ENCODE data around the gene SORD. TPM values are rescaled to one million over a fixed set of nuclear protein-coding genes. Genes with fewer than 3 reads are reported as not detected.
A peak's percentile ranks its signal among the peaks of the same experiment; 100 is the strongest.

Gene SORD
- total and polyA plus RNA-seq, 7 donors: 3.3 to 26.9 (median 10.0) TPM

GRCh38 chr15:45117308-45118130, 94.5 kb downstream of the SORD start:
- H3K4me3 ChIP-seq: peak overlapping the region in 3 of 4 donors; percentile 3 to 37 (median 32)
- peaks cover 47 to 82% (median 62%) of the 10 kb centered on the region in 3 donors for H3K27me3 ChIP-seq
- 35 to 55% methylated on average over 33 of the region's 33 CpGs for WGBS, 2 donors
- no peak overlapping the region for H3K27ac ChIP-seq
- H3K36me3 ChIP-seq: no peaks in the 10 kb centered on the region
- intact Hi-C loops (cut with DNase I): no loop called here
- TF ChIP-seq POLR2A (IDR thresholded peaks at IDR 0.05) (no peak), CTCF (IDR thresholded peaks at IDR 0.05) (no peak)
- DNase-seq: no peak
- peaks cover 0 to 35% (median 31%) of the 10 kb centered on the region in 4 donors for H3K4me1 ChIP-seq
- no peaks in the 10 kb centered on the region for H3K9me3 ChIP-seq

GRCh38 chr15:45118131-45118588, 95.2 kb downstream of the SORD start:
- H3K4me3 ChIP-seq: peak overlapping the region in 3 of 4 donors; percentile 3 to 32 (median 29)
- no peaks in the 10 kb centered on the region for H3K36me3 ChIP-seq
- H3K4me1 ChIP-seq: peaks cover 0 to 29% (median 24%) of the 10 kb centered on the region in 4 donors
- no peak overlapping the region for H3K27ac ChIP-seq
- H3K27me3 ChIP-seq: peaks cover 41 to 77% (median 56%) of the 10 kb centered on the region in 3 donors
- intact Hi-C loops (cut with DNase I): no loop called here
- no peaks in the 10 kb centered on the region for H3K9me3 ChIP-seq
- peak; percentile 83 for DNase-seq
- WGBS, 2 donors: 1% methylated on average over 14 of the region's 14 CpGs
- TF ChIP-seq POLR2A (IDR thresholded peaks at IDR 0.05) (no peak), EP300 (IDR thresholded peaks at IDR 0.05) (no peak), POLR2AphosphoS5 (IDR thresholded peaks at IDR 0.05) (no peak), CTCF (IDR thresholded peaks at IDR 0.05) (peak; percentile 41 to 90 (median 84))

GRCh38 chr15:45118996-45119395, 96.0 kb downstream of the SORD start:
- H3K36me3 ChIP-seq: no peaks in the 10 kb centered on the region
- intact Hi-C loops (cut with DNase I): no loop called here
- no peak for DNase-seq
- H3K4me3 ChIP-seq: no peak overlapping the region
- H3K27me3 ChIP-seq: peaks cover 37 to 77% (median 48%) of the 10 kb centered on the region in 3 donors
- WGBS, 2 donors: 78 to 86% methylated on average over 5 of the region's 5 CpGs
- H3K27ac ChIP-seq: no peak overlapping the region
- TF ChIP-seq POLR2A (IDR thresholded peaks at IDR 0.05) (no peak), POLR2AphosphoS5 (IDR thresholded peaks at IDR 0.05) (no peak), EP300 (IDR thresholded peaks at IDR 0.05) (no peak), CTCF (IDR thresholded peaks at IDR 0.05) (no peak)
- H3K9me3 ChIP-seq: no peaks in the 10 kb centered on the region
- H3K4me1 ChIP-seq: peaks cover 0 to 27% (median 23%) of the 10 kb centered on the region in 4 donors

DNA sequence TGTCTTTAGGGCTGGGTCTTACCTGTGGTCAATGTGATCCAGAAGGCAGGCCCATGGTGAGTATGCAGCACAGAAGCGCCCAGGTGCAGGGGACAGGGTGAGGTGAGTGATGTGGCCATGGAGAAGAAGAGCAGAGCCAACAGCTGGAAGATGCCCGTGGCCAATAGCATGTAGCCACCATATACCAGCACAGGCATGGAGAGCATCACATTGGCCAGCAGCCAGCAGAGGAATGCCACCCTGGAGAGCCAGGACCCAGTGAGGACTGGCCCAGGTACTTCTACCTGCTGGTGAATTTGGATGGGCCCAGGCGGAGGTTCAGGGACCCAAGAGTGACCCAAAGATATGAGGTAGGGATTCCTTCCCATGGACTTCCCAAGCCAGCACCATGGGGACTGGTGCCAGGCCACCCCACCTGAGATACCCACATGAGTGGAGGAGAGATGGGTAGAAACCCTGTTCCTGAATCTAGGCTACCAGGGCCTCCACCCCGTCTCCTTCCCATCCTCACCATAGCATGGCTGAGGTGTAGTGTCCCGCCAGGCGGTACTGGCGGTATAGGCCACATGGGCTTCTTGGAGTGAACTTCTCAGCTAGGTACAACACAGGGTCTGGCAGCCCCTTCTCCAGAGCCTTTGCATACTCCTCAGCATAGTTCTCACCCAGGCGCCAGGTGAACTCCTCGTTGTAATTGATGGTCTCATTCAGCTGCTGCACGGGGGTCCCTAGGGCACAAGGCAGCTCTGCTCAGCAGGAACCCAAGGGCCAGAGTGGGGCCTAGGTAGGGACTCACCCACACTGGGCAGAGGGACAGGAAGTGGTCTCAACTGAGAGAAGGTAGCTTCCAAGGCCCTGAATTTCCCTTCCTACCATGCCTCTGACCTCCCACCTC, 97.3 kb downstream of the SORD start:
- Histone ChIP-seq H3K9me3 (no peaks in the 10 kb centered on the region), H3K36me3 (no peaks in the 10 kb centered on the region), H3K4me1 (peaks cover 0 to 20% (median 17%) of the 10 kb centered on the region in 4 donors), H3K4me3 (no peak overlapping the region), H3K27ac (no peak overlapping the region), H3K27me3 (peaks cover 26 to 75% (median 34%) of the 10 kb centered on the region in 3 donors)
- no peak for DNase-seq
- 96% methylated on average over 10 of the region's 10 CpGs for WGBS, 2 donors
- TF ChIP-seq EP300 (IDR thresholded peaks at IDR 0.05) (no peak), POLR2AphosphoS5 (IDR thresholded peaks at IDR 0.05) (no peak), CTCF (IDR thresholded peaks at IDR 0.05) (no peak), POLR2A (IDR thresholded peaks at IDR 0.05) (no peak)
- intact Hi-C loops (cut with DNase I): no loop called here
